GM12878 (cell line): ENCODE results near the gene PKM. TPM values are rescaled to one million over a fixed set of nuclear protein-coding genes. Genes with fewer than 3 reads are reported as not detected.

Source experiments
- ATAC-seq: fragments of 200-7000 bp; cut with Tn5 transposase; 3 replicates; pipeline ENCODE4 v1.9.1; 2020; ENCODE audit warnings: mild to moderate bottlenecking, moderate library complexity
- BruUV-seq: library from RNA; stranded (reverse); fragments of 400-500 nt; replicated peaks from 2 replicates; lab custom pipeline; 2021; lab: Mats Ljungman, UMichigan
- CTCF ChIA-PET: fragments of 300-600 bp; sonication (Branson Sonifier 250); formaldehyde crosslinking; extraction: SDS; loops from one replicate; lab custom pipeline; 2021; ENCODE audit warnings: inconsistent platforms; lab: Yijun Ruan, JAX
- POLR2A ChIA-PET: fragments of 350-600 bp; formaldehyde crosslinking; extraction: SDS; loops from one replicate; lab custom pipeline; 2021; ENCODE audit warnings: inconsistent platforms; lab: Charles Lee
- RAD21 ChIA-PET: fragments of 300-600 bp; sonication (Branson Sonifier 250); formaldehyde crosslinking; loops from one replicate; lab custom pipeline; 2023; ENCODE audit warnings: antibody characterized with exemption; ENCODE audit not compliant: unreplicated experiment; lab: Charles Lee
- SMC1A ChIA-PET: fragments of 300-600 bp; sonication (Branson Sonifier 250); formaldehyde crosslinking; loops from one replicate; lab custom pipeline; 2023; ENCODE audit not compliant: unreplicated experiment, uncharacterized antibody; lab: Charles Lee
- DNase-seq: peaks from one replicate; pipeline ENCODE4 v3.0.0-alpha.2; 2011; ENCODE audit warnings: low read depth, low spot score
- FAIRE-seq: peaks from 3 replicates; lab custom pipeline; 2011; peaks lifted over from hg19 to GRCh38; lab: Jason Lieb, UNC
- H2AFZ ChIP-seq: 2 replicates; pipeline ENCODE4 v1.6.0; 2011; ENCODE audit warnings: low read depth, low read length, control low read depth; ENCODE audit not compliant: control insufficient read depth
- H3K27ac ChIP-seq: 2 replicates; pipeline ENCODE4 v1.5.1; 2011; ENCODE audit warnings: control low read depth; ENCODE audit not compliant: control insufficient read depth, insufficient read depth
- H3K27me3 ChIP-seq, 2 experiments: replicated peaks in 1 of 2; 2 replicates each; pipeline versions ENCODE4 v1.6.0 to v1.6.1; 2011; ENCODE audit warnings: low read length in 1 of 2; ENCODE audit not compliant: control insufficient read depth in 2 of 2, insufficient read depth in 2 of 2
- H3K36me3 ChIP-seq, 2 experiments: 2 replicates each; pipeline ENCODE4 v1.5.1; 2011; ENCODE audit warnings: low read length in 1 of 2; ENCODE audit not compliant: control insufficient read depth in 2 of 2, insufficient read depth in 2 of 2
- H3K4me1 ChIP-seq: 2 replicates; pipeline ENCODE4 v1.6.1; 2011; ENCODE audit warnings: mild to moderate bottlenecking, low read length, moderate library complexity, mixed read lengths; ENCODE audit not compliant: control insufficient read depth, insufficient read depth
- H3K4me2 ChIP-seq: 2 replicates; pipeline ENCODE4 v1.6.0; 2011; ENCODE audit warnings: control low read depth; ENCODE audit not compliant: control insufficient read depth, insufficient read depth
- H3K4me3 ChIP-seq: fragments of 200-600 bp; sonication (generic); 2 replicates; pipeline ENCODE4 v1.5.1; 2016
- H3K79me2 ChIP-seq: 2 replicates; pipeline ENCODE4 v1.6.0; 2011; ENCODE audit warnings: low read length; ENCODE audit not compliant: control insufficient read depth, insufficient read depth
- H3K9ac ChIP-seq: 2 replicates; pipeline ENCODE4 v1.8.0; 2011; ENCODE audit warnings: low read length, control low read depth, mixed read lengths; ENCODE audit not compliant: control insufficient read depth, insufficient read depth
- H3K9me3 ChIP-seq: replicated peaks from 3 replicates; pipeline ENCODE4 v1.5.1; 2011; ENCODE audit warnings: mild to moderate bottlenecking, low read length; ENCODE audit not compliant: control insufficient read depth, insufficient read depth
- H4K20me1 ChIP-seq: 2 replicates; pipeline ENCODE4 v1.6.0; 2011; ENCODE audit not compliant: control insufficient read depth, insufficient read depth
- BACH1 ChIP-seq: fragments of 450-650 bp; IDR thresholded peaks from 2 replicates; pipeline ENCODE4 v1.6.1; 2017; ENCODE audit warnings: mild to moderate bottlenecking, borderline replicate concordance
- BHLHE40 ChIP-seq, 2 experiments: fragments of 450-650 bp in 1 of 2; IDR thresholded peaks; 2 replicates each; pipeline ENCODE4 v1.6.1; 2011 to 2017; ENCODE audit warnings: low read depth in 2 of 2, borderline replicate concordance in 1 of 2, improper control_type of control experiment in 1 of 2, low read length in 1 of 2, mild to moderate bottlenecking in 1 of 2
- CEBPB ChIP-seq, 2 experiments: fragments of 150-350 bp in 1 of 2; IDR thresholded peaks; 2 replicates each; pipeline ENCODE4 v1.6.1; 2012 to 2014; ENCODE audit warnings: low read depth in 2 of 2, low read length in 2 of 2, borderline replicate concordance in 1 of 2, inconsistent platforms in 1 of 2
- KAT2A ChIP-seq: conservative IDR thresholded peaks from 2 replicates; pipeline ENCODE4 v1.6.1; 2011; ENCODE audit warnings: low read depth, low read length; ENCODE audit not compliant: control insufficient read depth
- MAX ChIP-seq: IDR thresholded peaks from 2 replicates; pipeline ENCODE4 v1.6.1; 2012; ENCODE audit warnings: low read depth, low read length, improper control_type of control experiment
- MTA3 ChIP-seq: IDR thresholded peaks from 2 replicates; pipeline ENCODE4 v1.6.1; 2012; ENCODE audit warnings: low read length, inconsistent platforms, borderline replicate concordance
- MXI1 ChIP-seq: fragments of 150-350 bp; IDR thresholded peaks from 2 replicates; pipeline ENCODE4 v1.6.1; 2011; ENCODE audit warnings: low read depth, mild to moderate bottlenecking, inconsistent platforms, low read length, improper control_type of control experiment
- NFYA ChIP-seq: IDR thresholded peaks from 2 replicates; pipeline ENCODE4 v1.6.1; 2011; ENCODE audit warnings: low read depth, mild to moderate bottlenecking, low read length, improper control_type of control experiment, borderline replicate concordance
- NR2F1 ChIP-seq: fragments of 450-650 bp; conservative IDR thresholded peaks from 2 replicates; pipeline ENCODE4 v1.6.1; 2017; ENCODE audit warnings: mild to moderate bottlenecking
- PAX8 ChIP-seq: fragments of 450-650 bp; IDR thresholded peaks from 2 replicates; pipeline ENCODE4 v1.6.1; 2017; ENCODE audit warnings: mild to moderate bottlenecking, moderate library complexity
- PML ChIP-seq: IDR thresholded peaks from 2 replicates; pipeline ENCODE4 v1.6.1; 2012; ENCODE audit warnings: low read length, inconsistent platforms
- POLR2AphosphoS5 ChIP-seq: IDR thresholded peaks from 2 replicates; pipeline ENCODE4 v1.6.1; 2011; ENCODE audit warnings: mild to moderate bottlenecking, low read length, inconsistent platforms
- POU2F2 ChIP-seq: IDR thresholded peaks from 3 replicates; pipeline ENCODE4 v1.6.1; 2011; ENCODE audit warnings: low read depth, mild to moderate bottlenecking, low read length, borderline replicate concordance
- RB1 ChIP-seq: fragments of 450-650 bp; formaldehyde crosslinking; IDR thresholded peaks from 2 replicates; pipeline ENCODE4 v1.6.1; 2017; ENCODE audit warnings: mild to moderate bottlenecking, borderline replicate concordance
- RELA ChIP-seq: fragments of 450-650 bp; IDR thresholded peaks from 2 replicates; pipeline ENCODE4 v1.8.0; 2014; ENCODE audit warnings: borderline replicate concordance; ENCODE audit not compliant: partially characterized antibody
- SREBF1 ChIP-seq: IDR thresholded peaks from 2 replicates; pipeline ENCODE4 v1.6.1; 2012; ENCODE audit warnings: mild to moderate bottlenecking, low read length
- TAF1 ChIP-seq: IDR thresholded peaks from 2 replicates; pipeline ENCODE4 v1.6.1; 2011; ENCODE audit warnings: mild to moderate bottlenecking, low read depth, low read length, borderline replicate concordance
- TBL1XR1 ChIP-seq: IDR thresholded peaks from 2 replicates; pipeline ENCODE4 v1.6.1; 2012; ENCODE audit warnings: low read depth, low read length, improper control_type of control experiment
- YBX1 ChIP-seq: fragments of 450-650 bp; IDR thresholded peaks from 2 replicates; pipeline ENCODE4 v1.6.1; 2016; ENCODE audit warnings: antibody characterized with exemption
- YY1 ChIP-seq: IDR thresholded peaks from 2 replicates; pipeline ENCODE4 v1.6.1; 2011; ENCODE audit warnings: low read depth, mild to moderate bottlenecking, low read length
- ZBED1 ChIP-seq: IDR thresholded peaks from 2 replicates; pipeline ENCODE4 v1.6.1; 2016; ENCODE audit warnings: borderline replicate concordance
- ZNF622 ChIP-seq: fragments of 450-650 bp; IDR thresholded peaks from 2 replicates; pipeline ENCODE4 v1.6.1; 2017; ENCODE audit warnings: mild to moderate bottlenecking, inconsistent platforms
- ZSCAN29 ChIP-seq: fragments of 450-650 bp; IDR thresholded peaks from 2 replicates; pipeline ENCODE4 v1.6.1; 2017; ENCODE audit warnings: mild to moderate bottlenecking, moderate library complexity
- WGBS: methylation state at CpG from one replicate; pipeline ENCODE4 v1.1.6; 2016; ENCODE audit warnings: low lambda C conversion rate; ENCODE audit not compliant: insufficient replicate concordance, insufficient coverage; ENCODE audit errors: missing lambda C conversion rate; 5-methylcytosine and 5-hydroxymethylcytosine counted together
- in situ Hi-C: fragments of 300-500 bp; cut with MboI; formaldehyde crosslinking; loops from 9 replicates; pipeline ENCODE4 v1.14.3; 2018; ENCODE audit warnings: mixed read lengths
- intact Hi-C: fragments of 100-400 bp; cut with micrococcal nuclease; formaldehyde crosslinking; loops from one replicate; pipeline ENCODE4 v1.14.2; 2022; ENCODE audit not compliant: unreplicated experiment
- polyA plus RNA-seq, 11 experiments: library from polyadenylated mRNA; depleted of rRNA in 4 of 11; unstranded in 6 of 11; stranded (reverse) in 5 of 11; fragments of >200 nt; fragmentation: Nextera tagmentation in 4 of 11; fragmentation: Illumina TruSeq in 1 of 11; extraction: Ambion mirVana in 4 of 11; extraction: Trizol in 1 of 11; gene quantifications; 1 replicate in 1 of 11; 2 replicates in 10 of 11; pipeline versions ENCODE4 v1.2.1 to v1.2.3, GENCODE V29; 2011 to 2016; ENCODE audit warnings: inconsistent platforms in 2 of 11, missing spikeins in 2 of 11, low read depth in 1 of 11
- total RNA-seq, 4 experiments: library from RNA; depleted of rRNA in 3 of 4; stranded (reverse); fragments of >200 nt in 3 of 4; fragmentation: Illumina TruSeq in 1 of 4; extraction: Trizol in 1 of 4; gene quantifications; 2 replicates each; pipeline versions ENCODE4 v1.2.1 to v1.2.3, GENCODE V29; 2013 to 2021
- TF ChIP-seq, protein P1 (sequence below): fragments of 450-650 bp; IDR thresholded peaks from 2 replicates; pipeline ENCODE4 v1.6.1; 2016; ENCODE audit warnings: mild to moderate bottlenecking

Gene PKM
- total and polyA plus RNA-seq, 10 of the 15 experiments (the other 5 are each of a cell fraction or from before 2014, with no cell fraction given) = 491 to 2,011 (median 1,433) TPM

DNA sequence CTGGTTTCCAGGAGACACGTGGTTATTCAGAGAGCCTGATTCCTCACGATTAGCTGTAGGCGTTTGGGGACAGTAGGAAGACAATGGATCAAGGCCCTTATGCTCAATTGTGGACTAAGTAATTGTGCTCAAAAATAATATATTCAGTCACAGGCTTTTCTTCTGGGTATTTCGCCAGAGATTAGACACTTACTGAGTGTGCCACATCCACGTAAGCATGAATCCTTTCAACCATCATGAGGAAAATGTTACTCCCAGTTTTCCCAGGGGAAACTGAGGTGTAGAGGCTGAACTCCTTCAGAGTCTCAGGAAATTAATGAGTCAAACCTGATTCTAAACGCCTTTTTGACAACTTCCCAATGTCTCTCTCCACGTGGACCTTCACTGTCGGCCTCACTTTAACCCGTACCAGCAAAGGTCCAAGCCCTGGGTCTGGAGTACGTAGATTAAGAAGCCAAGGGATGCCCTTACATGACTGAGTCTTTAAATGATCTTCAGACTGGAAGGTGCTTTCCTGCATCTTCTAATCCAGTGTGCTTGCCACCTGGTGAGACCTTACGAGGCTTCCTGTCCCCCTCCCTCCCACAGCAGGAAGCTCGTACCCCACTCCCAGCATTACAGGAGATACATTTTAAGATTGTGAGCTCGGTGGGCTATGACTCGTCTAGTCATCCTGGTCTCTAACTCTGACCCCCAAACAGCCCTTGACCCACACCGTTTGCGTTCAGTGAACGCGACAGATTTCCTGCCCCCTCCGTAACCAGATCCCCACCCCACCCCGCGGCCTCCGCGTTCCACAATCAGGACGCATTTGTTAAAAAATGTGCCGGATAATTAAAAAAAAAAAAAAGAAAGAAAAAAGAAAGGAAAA lies 1.7 kb downstream of the PKM start:
- in situ Hi-C loops = no loop called here
- Histone ChIP-seq H4K20me1 (no peaks in the 10 kb centered on the region), H3K9ac (peak overlapping the region; percentile 95), H3K27ac (peak overlapping the region; percentile 97), H3K27me3 (no peaks in the 10 kb centered on the region), H3K4me1 (peaks cover 12% of the 10 kb centered on the region), H3K36me3 (peaks cover 0 to 18% of the 10 kb centered on the region in 2 experiments; a peak in 3 of 4 replicates), H3K4me3 (peak overlapping the region; percentile 96), H2AFZ (no peak overlapping the region), H3K79me2 (peaks cover 77% of the 10 kb centered on the region), H3K9me3 (no peaks in the 10 kb centered on the region), H3K4me2 (peak overlapping the region; percentile 77)
- FAIRE-seq = no peak
- no peak for TF ChIP-seq CEBPB (IDR thresholded peaks at IDR 0.05; ENCODE audit: borderline replicate concordance in 1 of 2, low read depth in 2 of 2, low read length in 2 of 2)
- TF ChIP-seq BACH1 = peak; percentile 20; the same call in 1 of the 2 replicates
- no peak for TF ChIP-seq BHLHE40 (IDR thresholded peaks at IDR 0.05; ENCODE audit: borderline replicate concordance in 1 of 2, low read depth in 2 of 2, low read length in 1 of 2)
- TF ChIP-seq POU2F2 = no peak; the same call in 2 of the 3 replicates
- peak; percentile 23 for TF ChIP-seq POLR2AphosphoS5
- no peak for TF ChIP-seq RELA
- TF ChIP-seq SREBF1 = no peak
- TF ChIP-seq TBL1XR1 = 0 out of 2 replicates have a peak, but pooled peaks have one; percentile 11
- TF ChIP-seq KAT2A = no peak
- no peak for TF ChIP-seq PAX8
- TF ChIP-seq TAF1 = peak; percentile 35; the same call in 1 of the 2 replicates
- TF ChIP-seq NFYA = no peak
- no peak for TF ChIP-seq ZSCAN29
- TF ChIP-seq ZBED1 = peak; percentile 34; the same call in 1 of the 2 replicates
- no peak for TF ChIP-seq PML
- no peak for TF ChIP-seq YBX1
- no peak for TF ChIP-seq NR2F1
- TF ChIP-seq ZNF622 = no peak
- TF ChIP-seq MXI1 = peak; percentile 39; the same call in 1 of the 2 replicates
- TF ChIP-seq RB1 = no peak
- TF ChIP-seq YY1 = 0 out of 2 replicates have a peak, but pooled peaks have one; percentile 5
- TF ChIP-seq MTA3 = no peak
- TF ChIP-seq, protein P1, sequence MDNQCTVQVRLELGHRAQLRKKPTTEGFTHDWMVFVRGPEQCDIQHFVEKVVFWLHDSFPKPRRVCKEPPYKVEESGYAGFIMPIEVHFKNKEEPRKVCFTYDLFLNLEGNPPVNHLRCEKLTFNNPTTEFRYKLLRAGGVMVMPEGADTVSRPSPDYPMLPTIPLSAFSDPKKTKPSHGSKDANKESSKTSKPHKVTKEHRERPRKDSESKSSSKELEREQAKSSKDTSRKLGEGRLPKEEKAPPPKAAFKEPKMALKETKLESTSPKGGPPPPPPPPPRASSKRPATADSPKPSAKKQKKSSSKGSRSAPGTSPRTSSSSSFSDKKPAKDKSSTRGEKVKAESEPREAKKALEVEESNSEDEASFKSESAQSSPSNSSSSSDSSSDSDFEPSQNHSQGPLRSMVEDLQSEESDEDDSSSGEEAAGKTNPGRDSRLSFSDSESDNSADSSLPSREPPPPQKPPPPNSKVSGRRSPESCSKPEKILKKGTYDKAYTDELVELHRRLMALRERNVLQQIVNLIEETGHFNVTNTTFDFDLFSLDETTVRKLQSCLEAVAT = peak; percentile 70; the same call in 1 of the 2 replicates
- no peak for TF ChIP-seq MAX
- intact Hi-C loops = loop anchor here (5.0 kb wide), 1 partner anchor 243 kb away; the partner anchor contains the start of gene ARIH1
- DNase-seq = no peak
- ChIA-PET SMC1A (no interaction called here), CTCF (interaction anchor here (0.5 to 1.1 kb wide), 2 partner anchors 10 to 483 kb away, joined by 3 read pairs; no protein-coding TSS in a partner anchor), RAD21 (interaction anchor here (0.6 to 1.6 kb wide), 5 partner anchors 28 to 1694 kb away, joined by 3 to 5 read pairs (median 3); no protein-coding TSS in a partner anchor), POLR2A (interaction anchor here (0.9 to 1.3 kb wide), 2 partner anchors 8 to 44 kb away, joined by 3 to 4 read pairs; no protein-coding TSS in a partner anchor)
- WGBS = 2% methylated on average over 22 of the region's 25 CpGs
- BruUV-seq = TSS peak; percentile 73
- ATAC-seq = peak; percentile 2
